NCI-H2029 treated with DMSO at 0.1 percent for 48 hours (cell line): Measurements from ENCODE around the gene SMURF1.
"Not testable (repeated sequence)": the region's sequence is repeated elsewhere in the genome, so short reads cannot be mapped to it uniquely, and the experiment has no call there.

ENCODE experiments used
- DNase-seq: peaks from one replicate; lab custom pipeline; 2025; lab: John Stamatoyannopoulos, UW

Gene SMURF1

DNA sequence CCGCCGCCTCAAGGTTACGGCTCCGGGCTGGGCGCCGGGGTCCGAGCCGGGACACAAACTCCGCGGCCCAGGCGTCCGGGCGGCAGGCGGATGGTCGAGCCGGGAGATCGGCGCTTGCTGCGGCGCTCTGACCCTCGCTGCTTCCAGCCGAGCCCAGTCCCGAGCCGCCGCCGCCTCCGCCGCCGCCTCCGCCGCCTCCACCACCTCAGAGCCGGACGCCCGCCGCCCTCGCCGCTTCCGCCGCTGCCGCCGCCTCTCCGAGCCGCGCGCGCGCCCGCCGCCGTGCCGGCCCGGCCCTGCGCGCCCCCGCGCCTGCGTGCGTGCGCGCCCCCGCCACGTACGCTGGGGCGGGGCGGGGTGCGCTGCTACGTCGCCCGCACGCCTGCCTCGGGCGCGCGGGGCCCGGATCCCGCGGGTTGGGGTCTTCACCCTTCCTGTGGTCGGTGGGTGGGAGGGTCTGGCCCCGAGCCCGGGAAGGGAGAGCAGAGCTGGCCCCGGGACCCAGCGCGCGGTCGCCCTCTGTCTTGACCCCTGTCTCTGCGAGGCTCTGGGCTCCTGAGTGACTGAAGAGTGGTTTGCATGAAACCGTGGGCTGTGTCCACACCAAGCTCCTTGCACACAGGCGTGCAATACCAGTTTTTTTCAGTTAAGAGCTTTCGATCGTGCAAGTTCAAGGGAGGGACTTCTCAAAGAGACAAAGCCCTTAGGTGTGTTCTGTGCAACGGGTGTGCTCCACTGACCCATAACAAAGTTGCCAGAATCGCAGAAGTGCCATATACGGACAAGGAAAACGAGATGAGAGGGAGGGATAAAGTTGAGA is at the start of gene SMURF1:
TSS of gene SMURF1 (minus strand) at position 256 of the 820 bp plus-strand sequence. CDS start 328 bp downstream, outside the sequence.
- DNase-seq, result no peak

- no peak for DNase-seq
Measured at GRCh38 chr7:99191869-99192596, 48.1 kb upstream of the SMURF1 start.

DNA sequence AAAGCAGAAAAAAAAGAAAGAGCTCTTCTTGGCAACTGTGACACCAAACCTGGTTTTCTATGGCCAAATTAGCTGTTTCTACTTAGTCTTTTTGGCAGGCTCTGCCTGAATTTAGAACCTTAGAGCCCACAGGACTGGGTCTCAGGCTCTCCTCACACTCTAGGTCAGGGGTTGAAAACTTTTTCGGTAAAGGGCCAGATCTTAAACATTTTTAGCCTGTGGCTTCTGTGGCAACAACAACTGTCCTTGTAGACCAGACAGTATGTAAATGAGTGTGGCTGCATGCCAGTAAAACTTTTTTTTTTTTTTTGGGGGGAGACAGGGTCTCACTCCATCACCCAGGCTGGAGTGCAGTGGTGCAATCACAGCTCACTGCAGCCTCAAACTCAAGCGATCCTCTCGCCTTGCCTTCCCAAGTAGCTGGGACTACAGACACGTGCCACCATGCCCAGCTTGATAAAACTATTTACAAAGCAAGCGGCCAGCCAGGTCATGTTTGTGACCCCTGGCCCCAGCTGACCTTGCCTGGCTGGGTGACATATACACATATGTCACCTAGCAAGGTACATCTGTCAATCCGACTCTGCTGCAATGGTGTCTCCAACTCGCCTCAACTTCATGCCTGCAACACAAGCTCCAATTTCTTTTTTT is 46.6 kb upstream of the SMURF1 start:
- DNase-seq, result no peak

DNA sequence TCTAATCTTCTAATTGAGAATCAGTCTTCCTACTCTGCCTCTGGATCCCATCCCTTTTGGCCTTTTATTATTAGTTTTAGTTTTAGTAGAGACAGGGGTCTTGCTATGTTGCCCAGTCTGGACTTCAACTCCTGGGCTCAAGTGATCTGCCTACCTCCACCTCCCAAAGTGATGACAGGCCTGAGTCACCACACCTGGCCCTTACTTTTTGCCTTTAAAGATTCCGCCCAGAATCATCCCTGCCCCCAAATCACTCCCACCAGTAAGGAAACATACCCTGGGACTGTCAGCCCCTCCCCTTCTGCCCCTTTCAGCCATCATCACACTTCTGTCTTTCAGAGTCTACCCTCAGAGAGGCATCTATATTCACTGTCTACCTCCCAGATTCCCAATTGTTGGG is 45.3 kb upstream of the SMURF1 start:
- no peak for DNase-seq

DNA sequence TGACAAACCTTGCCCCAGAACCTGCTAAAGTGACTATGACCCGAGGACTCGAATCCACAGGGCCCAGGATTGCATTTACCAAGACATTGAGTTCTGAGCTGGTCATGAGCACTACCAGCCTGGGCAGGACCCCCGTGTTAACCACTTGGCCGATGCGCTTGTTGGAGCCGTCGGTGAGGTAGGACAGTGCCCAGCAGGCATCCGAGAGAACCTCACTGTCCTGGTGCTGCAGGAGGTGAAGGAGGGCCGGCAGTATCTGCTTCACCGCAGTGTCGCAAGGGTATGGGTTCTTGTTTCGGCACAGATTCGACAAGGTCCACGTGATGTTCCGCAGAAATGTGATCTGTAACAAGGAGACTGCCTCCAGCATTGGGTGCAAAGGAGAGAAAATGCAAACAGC is 44.3 kb upstream of the SMURF1 start:
- DNase-seq, result no peak

DNA sequence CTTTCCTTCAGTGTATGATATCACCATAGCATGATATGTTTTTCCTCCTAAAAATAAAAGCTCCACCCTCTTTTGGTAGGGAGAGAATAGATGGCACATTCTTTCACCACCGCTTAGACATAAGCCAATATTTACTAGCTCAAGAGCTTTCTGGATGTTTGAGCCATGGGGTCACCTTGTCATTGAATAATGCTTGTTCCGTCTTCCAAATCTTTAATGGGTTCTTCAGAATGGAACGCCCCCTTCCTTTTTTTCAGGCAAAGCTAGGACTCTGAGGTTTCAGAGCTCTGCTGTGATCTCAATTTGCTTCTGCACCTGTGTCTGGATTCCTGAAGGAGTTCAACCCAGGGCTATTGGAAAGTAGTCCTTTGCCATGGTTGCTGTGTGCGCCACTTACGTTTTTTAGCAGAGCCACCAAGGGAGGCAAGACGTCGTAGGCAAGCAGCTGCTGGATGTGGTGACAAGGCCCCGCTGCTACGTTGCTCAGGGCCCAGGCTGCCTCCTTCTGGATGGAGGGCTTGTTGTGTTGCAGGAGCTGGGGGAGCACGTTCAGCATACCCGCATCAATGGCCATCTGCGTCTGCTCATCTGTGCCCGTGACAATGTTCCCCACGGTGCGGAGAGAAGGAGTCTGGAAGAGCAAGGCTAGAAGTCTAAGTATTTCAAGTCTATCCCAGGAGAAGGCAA is 40.8 kb upstream of the SMURF1 start:
- DNase-seq, result no peak

DNA sequence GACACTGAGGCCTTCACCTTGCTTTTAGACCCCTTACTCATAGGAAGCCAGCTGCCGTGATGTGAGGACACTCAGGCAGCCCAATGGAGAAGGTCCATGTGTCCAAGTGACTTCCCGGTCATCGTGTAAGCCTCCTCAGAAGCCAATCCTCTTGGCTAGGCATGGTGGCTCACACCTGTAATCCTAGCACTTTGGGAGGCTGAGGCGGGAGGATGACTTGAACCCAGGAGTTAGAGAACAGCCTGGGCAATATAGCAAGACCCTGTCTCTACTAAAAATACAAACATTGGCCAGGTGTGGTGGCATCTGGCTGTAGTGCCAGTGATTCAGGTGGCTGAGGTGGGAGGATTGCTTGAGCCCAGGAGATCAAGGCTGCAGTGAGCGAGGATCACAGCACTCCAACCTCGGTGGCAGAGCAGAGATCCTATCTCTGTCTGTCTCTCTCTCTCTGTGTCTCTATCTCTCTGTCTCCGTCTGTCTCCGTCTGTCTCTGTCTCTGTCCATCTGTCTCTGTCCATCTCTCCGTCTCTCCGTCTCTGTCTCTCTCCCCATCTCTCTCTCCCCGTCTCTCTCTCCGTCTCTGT is 36.3 kb upstream of the SMURF1 start:
- DNase-seq, result no peak

GRCh38 chr7:99177165-99177564 is 33.3 kb upstream of the SMURF1 start:
- DNase-seq, result no peak

- DNase-seq, result no peak
Measured at GRCh38 chr7:99173787-99174186, 29.9 kb upstream of the SMURF1 start.

GRCh38 chr7:99171731-99172130 is 27.8 kb upstream of the SMURF1 start:
- no peak for DNase-seq

- DNase-seq, result no peak
Measured at GRCh38 chr7:99170730-99171074, 26.8 kb upstream of the SMURF1 start.

DNA sequence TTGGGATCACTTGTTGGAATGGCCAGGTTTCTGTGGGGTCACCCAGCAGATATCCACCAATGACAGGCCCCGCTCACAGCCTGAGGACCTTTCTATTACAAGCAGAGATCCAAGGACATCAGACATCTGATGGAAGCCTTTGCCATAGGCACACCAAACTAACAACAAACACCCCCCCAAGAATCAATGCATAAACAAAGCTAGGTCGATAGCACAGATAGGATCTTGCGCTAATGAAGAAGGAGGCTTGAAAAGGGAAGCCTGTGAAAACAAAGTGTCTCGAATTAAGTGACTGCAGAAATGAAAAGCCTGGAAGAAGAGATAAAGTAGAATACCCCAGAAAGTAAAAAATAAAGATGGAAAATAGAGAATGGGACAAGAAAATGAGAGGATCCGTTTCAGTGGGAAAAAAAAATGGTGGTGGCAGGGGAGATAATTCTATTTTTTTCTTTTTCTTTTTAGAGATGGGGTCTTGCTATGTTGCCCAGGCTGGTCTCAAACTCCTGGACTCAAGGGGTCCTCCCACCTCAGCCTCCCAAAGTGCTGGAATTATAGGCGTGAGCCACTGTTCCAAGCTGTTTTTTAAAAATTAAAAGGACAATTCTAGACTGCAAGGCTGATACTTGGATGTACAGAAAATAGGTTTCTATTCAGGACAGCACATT is 26.3 kb upstream of the SMURF1 start:
- no peak for DNase-seq

DNA sequence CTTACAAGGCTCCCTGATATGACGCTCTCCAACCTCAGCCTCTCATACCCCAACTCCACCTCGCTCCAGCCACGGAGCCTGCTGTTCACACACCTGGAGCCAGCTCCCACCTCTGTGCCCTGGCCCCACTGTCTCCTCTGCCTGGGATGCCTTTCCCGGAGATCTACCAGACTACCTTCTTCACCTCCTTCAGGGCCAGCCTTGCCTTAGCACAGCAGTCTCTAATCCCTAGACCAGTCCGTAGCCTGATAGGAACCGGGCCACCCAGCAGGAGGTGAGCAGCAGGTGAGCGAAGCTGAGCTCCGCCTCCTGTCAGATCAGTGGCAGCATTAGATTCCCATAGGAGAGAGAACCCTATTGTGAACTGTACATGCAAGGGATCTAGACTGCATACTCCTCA is 23.2 kb upstream of the SMURF1 start:
- no peak for DNase-seq

DNA sequence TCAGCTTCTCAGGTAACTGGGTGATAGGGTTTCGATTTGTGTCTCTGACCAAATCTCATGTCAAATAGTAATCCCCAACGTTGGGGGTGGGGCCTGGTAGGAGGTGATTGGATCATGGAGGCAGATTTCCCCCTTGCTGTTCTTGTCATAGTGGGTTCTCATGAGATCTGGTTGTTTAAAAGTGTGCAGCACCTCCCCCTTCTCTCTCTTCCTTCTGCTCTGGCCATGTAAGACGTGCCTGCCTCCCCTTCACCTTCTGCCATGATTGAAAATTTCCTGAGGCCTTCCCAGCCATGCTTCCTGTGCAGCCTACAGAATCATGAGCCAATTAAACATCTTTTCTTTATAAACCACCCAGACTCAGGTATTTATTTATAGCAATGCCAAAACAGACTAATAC is 21.9 kb upstream of the SMURF1 start:
- DNase-seq, result no peak

GRCh38 chr7:99163669-99164068 is 19.8 kb upstream of the SMURF1 start:
- not testable (repeated sequence) for DNase-seq

DNA sequence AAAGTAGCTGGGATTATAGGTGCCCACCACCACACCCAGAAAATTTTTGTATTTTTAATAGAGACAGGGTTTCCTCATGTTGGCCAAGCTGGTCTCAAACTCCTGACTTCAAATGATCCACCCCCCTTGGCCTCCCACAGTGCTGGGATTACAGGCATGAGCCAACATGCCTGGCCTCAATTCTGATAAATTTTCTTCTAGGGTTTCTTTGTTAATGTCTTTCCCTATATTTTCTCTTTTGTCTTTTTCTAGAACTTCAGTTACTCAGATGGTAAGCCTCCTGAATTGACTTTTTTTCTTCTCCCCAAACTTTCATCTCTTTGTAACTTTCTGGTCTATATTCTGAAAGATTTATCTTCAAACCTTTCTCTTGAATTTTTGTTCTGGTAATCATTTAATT is 12.7 kb upstream of the SMURF1 start:
- no peak for DNase-seq

DNA sequence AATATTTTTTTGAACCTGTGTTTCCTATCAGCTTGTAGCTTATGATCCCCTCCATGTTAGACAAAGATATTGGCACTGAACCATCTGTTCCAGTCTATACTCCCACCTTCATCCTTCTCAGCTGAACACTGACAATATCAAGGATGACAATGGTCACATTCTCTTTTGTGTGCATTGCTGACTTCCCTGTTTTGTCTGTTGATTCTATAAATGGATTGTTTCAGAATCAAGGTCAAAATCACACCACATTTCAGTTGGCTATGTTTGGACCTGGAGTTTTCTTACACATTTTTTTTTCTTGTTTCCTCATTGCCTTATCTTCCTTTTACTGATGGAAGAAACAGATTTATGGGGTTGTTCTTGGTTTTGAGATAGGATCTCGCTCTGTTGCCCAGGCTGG is 11.3 kb upstream of the SMURF1 start:
- no peak for DNase-seq

GRCh38 chr7:99146979-99147378 is 3.1 kb upstream of the SMURF1 start:
- DNase-seq, result no peak

- no peak for DNase-seq
Measured at GRCh38 chr7:99143521-99143852, 421 bp downstream of the SMURF1 start.

GRCh38 chr7:99142727-99143520 is 984 bp downstream of the SMURF1 start:
- peak; percentile 96 for DNase-seq
